ENCODE data around the gene FXYD2.

DNA sequence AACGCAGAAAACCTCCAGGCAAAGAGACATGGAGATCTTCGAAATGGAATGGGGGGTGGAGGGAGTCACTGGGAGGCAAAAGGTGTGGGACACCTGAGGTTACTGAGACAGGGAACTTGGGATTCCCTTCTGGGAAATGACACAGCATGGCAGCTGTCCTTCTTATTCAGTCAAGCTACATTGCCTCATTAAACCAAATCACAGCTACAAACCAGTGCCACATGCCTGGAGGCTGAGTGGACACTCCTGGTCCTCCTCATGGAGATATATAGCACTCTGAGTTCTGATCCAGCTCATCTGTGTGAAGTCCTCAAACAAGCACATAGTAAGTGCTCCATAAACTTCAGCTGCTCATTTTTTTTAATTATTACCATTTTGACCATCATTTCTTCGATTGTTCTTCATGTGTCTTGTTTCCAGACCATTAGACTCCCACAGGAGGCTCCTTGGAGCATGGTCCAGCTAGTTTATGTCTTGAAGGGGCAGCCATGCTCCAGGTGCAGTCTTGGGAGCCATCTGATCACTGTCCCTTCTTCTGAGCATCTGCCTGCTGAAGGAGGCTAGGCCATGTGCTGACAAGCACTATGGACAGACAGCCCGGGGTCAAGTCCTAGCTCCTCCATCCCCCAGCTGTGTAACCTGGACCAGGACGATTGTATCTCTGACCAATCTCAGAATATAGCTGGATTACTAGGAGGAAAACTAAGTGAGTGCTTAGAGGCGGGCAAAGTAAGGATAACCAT, 9.7 kb upstream of the FXYD2 start:
- TF ChIP-seq YY1 (IDR thresholded peaks at IDR 0.05; ENCODE audit: insufficient read depth, insufficient read length) (no peak), ZNF274 (IDR thresholded peaks at IDR 0.05; ENCODE audit: low read depth, low read length) (no peak), SUZ12 (IDR thresholded peaks at IDR 0.05; ENCODE audit: extremely low read depth, insufficient read depth, insufficient read length) (no peak)
